Measurements from ENCODE around the gene BBOF1. TPM values are rescaled to one million over a fixed set of nuclear protein-coding genes. Genes with fewer than 3 reads are reported as not detected.

The BBOF1 gene
- total and polyA plus RNA-seq, 9 of the 15 experiments (the other 6 are each of a cell fraction or from before 2014, with no cell fraction given): 1.3 to 4.9 (median 4.2) TPM

DNA sequence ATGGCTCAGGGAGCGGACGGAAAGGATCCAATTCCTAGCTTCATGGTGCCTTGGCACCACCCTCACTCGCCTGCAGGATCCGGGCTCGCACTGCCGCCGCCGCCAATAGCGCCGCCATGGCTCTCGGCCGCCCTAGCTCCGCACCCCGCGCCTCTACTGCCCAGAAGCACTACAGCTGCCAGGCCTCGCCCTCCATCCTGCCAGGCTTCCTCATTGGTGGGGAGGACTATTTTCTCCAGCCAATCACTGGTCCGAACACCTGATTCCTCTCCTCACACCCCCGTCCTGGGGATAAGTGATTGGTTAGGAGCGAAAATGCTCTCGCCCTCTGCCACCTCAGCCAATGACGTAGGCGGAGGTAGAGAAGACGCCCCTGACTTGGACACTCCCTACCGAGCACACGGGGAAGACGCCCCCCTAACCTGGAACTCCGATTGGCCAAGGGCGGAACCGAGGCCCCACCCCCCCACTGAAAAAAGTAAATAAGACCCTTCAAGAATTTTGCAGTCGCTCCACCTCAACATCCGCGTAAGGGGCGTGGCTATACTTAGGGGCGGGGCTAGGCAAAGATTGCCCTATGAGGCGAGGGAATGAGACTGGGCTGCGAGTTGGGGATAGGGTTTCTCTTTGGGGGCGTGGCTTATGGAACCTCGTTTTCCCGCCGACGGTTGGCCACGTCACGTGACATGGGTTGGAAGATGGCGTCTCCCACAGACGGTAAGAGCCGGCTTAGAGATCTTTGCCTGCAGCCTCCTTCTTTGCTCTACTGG lies 65.3 kb downstream of the BBOF1 start, which contains the start of the genes ALDH6A1 and LIN52 (continued):
- TF ChIP-seq, protein P1, sequence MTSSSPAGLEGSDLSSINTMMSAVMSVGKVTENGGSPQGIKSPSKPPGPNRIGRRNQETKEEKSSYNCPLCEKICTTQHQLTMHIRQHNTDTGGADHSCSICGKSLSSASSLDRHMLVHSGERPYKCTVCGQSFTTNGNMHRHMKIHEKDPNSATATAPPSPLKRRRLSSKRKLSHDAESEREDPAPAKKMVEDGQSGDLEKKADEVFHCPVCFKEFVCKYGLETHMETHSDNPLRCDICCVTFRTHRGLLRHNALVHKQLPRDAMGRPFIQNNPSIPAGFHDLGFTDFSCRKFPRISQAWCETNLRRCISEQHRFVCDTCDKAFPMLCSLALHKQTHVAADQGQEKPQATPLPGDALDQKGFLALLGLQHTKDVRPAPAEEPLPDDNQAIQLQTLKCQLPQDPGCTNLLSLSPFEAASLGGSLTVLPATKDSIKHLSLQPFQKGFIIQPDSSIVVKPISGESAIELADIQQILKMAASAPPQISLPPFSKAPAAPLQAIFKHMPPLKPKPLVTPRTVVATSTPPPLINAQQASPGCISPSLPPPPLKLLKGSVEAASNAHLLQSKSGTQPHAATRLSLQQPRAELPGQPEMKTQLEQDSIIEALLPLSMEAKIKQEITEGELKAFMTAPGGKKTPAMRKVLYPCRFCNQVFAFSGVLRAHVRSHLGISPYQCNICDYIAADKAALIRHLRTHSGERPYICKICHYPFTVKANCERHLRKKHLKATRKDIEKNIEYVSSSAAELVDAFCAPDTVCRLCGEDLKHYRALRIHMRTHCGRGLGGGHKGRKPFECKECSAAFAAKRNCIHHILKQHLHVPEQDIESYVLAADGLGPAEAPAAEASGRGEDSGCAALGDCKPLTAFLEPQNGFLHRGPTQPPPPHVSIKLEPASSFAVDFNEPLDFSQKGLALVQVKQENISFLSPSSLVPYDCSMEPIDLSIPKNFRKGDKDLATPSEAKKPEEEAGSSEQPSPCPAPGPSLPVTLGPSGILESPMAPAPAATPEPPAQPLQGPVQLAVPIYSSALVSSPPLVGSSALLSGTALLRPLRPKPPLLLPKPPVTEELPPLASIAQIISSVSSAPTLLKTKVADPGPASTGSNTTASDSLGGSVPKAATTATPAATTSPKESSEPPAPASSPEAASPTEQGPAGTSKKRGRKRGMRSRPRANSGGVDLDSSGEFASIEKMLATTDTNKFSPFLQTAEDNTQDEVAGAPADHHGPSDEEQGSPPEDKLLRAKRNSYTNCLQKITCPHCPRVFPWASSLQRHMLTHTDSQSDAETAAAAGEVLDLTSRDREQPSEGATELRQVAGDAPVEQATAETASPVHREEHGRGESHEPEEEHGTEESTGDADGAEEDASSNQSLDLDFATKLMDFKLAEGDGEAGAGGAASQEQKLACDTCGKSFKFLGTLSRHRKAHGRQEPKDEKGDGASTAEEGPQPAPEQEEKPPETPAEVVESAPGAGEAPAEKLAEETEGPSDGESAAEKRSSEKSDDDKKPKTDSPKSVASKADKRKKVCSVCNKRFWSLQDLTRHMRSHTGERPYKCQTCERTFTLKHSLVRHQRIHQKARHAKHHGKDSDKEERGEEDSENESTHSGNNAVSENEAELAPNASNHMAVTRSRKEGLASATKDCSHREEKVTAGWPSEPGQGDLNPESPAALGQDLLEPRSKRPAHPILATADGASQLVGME (CRISPR knock-in tag; IDR thresholded peaks at IDR 0.05): no peak
- TF ChIP-seq POU5F1 (IDR thresholded peaks at IDR 0.05; ENCODE audit: borderline replicate concordance, low read depth, low read length, partially characterized antibody): no peak
- TF ChIP-seq ZNF77 (CRISPR knock-in tag; IDR thresholded peaks at IDR 0.05): no peak
- no peak for TF ChIP-seq ZBTB2 (IDR thresholded peaks at IDR 0.05)
- TF ChIP-seq HEY1 (CRISPR knock-in tag; IDR thresholded peaks at IDR 0.05; ENCODE audit: borderline replicate concordance): no peak
- peak; percentile 90 for TF ChIP-seq POLR2G (IDR thresholded peaks at IDR 0.05; ENCODE audit: low read depth, low read length)
- TF ChIP-seq SAP30 (IDR thresholded peaks at IDR 0.05; ENCODE audit: borderline replicate concordance, insufficient read depth, low read depth, low read length, poor library complexity, severe bottlenecking): peak; percentile 6
- TF ChIP-seq BHLHE40 (IDR thresholded peaks at IDR 0.05; ENCODE audit: low read length): peak; percentile 90
- TF ChIP-seq DMBX1 (CRISPR knock-in tag; IDR thresholded peaks at IDR 0.05; ENCODE audit: borderline replicate concordance): no peak
- TF ChIP-seq RBM34 (IDR thresholded peaks at IDR 0.05; ENCODE audit: borderline replicate concordance, insufficient read depth, low read length): no peak
- no peak for TF ChIP-seq KLF10 (CRISPR knock-in tag; IDR thresholded peaks at IDR 0.05)
- no peak for TF ChIP-seq RERE (CRISPR knock-in tag; IDR thresholded peaks at IDR 0.05; ENCODE audit: borderline replicate concordance)
- TF ChIP-seq CBFA2T3 (IDR thresholded peaks at IDR 0.05): no peak
- TF ChIP-seq NBN (IDR thresholded peaks at IDR 0.05; ENCODE audit: low read depth): 0 out of 2 replicates have a peak, but pooled peaks have one; percentile 44
- peak; percentile 78 for TF ChIP-seq ZFX (CRISPR knock-in tag; IDR thresholded peaks at IDR 0.05)

Data from K562 (cell line).